IMR-90 (cell line): ENCODE results near the gene MANSC4. TPM values are rescaled to one million over a fixed set of nuclear protein-coding genes. Genes with fewer than 3 reads are reported as not detected.

Source experiments
- ATAC-seq: fragments of 200-7000 bp; cut with Tn5 transposase; 2 replicates; pipeline ENCODE4 v1.9.1; 2020; ENCODE audit warnings: low read depth, mild to moderate bottlenecking, moderate library complexity
- BruUV-seq: library from RNA; stranded (reverse); fragments of 400-500 nt; replicated peaks from 2 replicates; lab custom pipeline; 2021; lab: Mats Ljungman, UMichigan
- CTCF ChIA-PET: fragments of 300-600 bp; formaldehyde crosslinking; extraction: SDS; loops from one replicate; lab custom pipeline; 2021; ENCODE audit warnings: antibody characterized with exemption; lab: Yijun Ruan, JAX
- POLR2A ChIA-PET: fragments of 300-600 bp; sonication (Branson Sonifier 250); formaldehyde crosslinking; loops from one replicate; lab custom pipeline; 2022; ENCODE audit warnings: antibody characterized with exemption; ENCODE audit not compliant: unreplicated experiment; lab: Charles Lee
- DNase-seq: peaks from one replicate; pipeline ENCODE4 v3.0.0; 2013
- H2AFZ ChIP-seq: replicated peaks from 2 replicates; pipeline ENCODE3; 2013; ENCODE audit warnings: low read length, mild to moderate bottlenecking; ENCODE audit not compliant: poor library complexity
- H2AK5ac ChIP-seq: 2 replicates; pipeline ENCODE4 v1.6.1; 2013; ENCODE audit warnings: low read depth, low read length, inconsistent platforms
- H2AK9ac ChIP-seq: replicated peaks from 2 replicates; pipeline ENCODE3; 2013; ENCODE audit warnings: mild to moderate bottlenecking, low read depth, low read length, moderate library complexity; ENCODE audit not compliant: poor library complexity
- H2BK120ac ChIP-seq: 2 replicates; pipeline ENCODE4 v1.6.1; 2013; ENCODE audit warnings: low read depth, low read length, inconsistent platforms
- H2BK15ac ChIP-seq: 3 replicates; pipeline ENCODE4 v1.6.1; 2013; ENCODE audit warnings: low read depth, low read length, inconsistent platforms
- H2BK20ac ChIP-seq: 2 replicates; pipeline ENCODE4 v1.6.1; 2013; ENCODE audit warnings: low read depth, mild to moderate bottlenecking, inconsistent platforms, low read length, moderate library complexity
- H2BK5ac ChIP-seq: 2 replicates; pipeline ENCODE4 v1.6.1; 2013; ENCODE audit warnings: mild to moderate bottlenecking, low read depth, low read length, inconsistent platforms; ENCODE audit not compliant: poor library complexity, severe bottlenecking
- H3K14ac ChIP-seq: replicated peaks from 2 replicates; pipeline ENCODE4 v1.6.1; 2013; ENCODE audit warnings: low read depth, low read length, inconsistent platforms
- H3K18ac ChIP-seq: 2 replicates; pipeline ENCODE4 v1.6.1; 2013; ENCODE audit warnings: low read depth, low read length, control low read depth
- H3K23ac ChIP-seq: 2 replicates; pipeline ENCODE4 v1.6.1; 2013; ENCODE audit warnings: low read depth, low read length, inconsistent platforms
- H3K27ac ChIP-seq: 2 replicates; pipeline ENCODE4 v1.5.1; 2013; ENCODE audit warnings: mild to moderate bottlenecking, control low read depth, low read length; ENCODE audit not compliant: insufficient read depth
- H3K27me3 ChIP-seq: 2 replicates; pipeline ENCODE4 v1.6.1; 2013; ENCODE audit warnings: low read length; ENCODE audit not compliant: control insufficient read depth, insufficient read depth
- H3K36me3 ChIP-seq: 2 replicates; pipeline ENCODE4 v1.6.1; 2013; ENCODE audit warnings: low read length, mixed read lengths; ENCODE audit not compliant: control insufficient read depth, insufficient read depth
- H3K4ac ChIP-seq: 2 replicates; pipeline ENCODE4 v1.6.1; 2013; ENCODE audit warnings: low read depth, low read length, inconsistent platforms
- H3K4me1 ChIP-seq: 2 replicates; pipeline ENCODE4 v1.6.1; 2013; ENCODE audit warnings: low read length, mixed read lengths; ENCODE audit not compliant: control insufficient read depth, insufficient read depth
- H3K4me2 ChIP-seq: 2 replicates; pipeline ENCODE4 v1.6.1; 2013; ENCODE audit warnings: low read depth, mild to moderate bottlenecking, control low read depth, low read length, moderate library complexity
- H3K4me3 ChIP-seq: 2 replicates; pipeline ENCODE4 v1.5.1; 2013; ENCODE audit warnings: low read depth, mild to moderate bottlenecking, control low read depth, low read length, moderate library complexity; ENCODE audit not compliant: insufficient read depth
- H3K56ac ChIP-seq: 2 replicates; pipeline ENCODE4 v1.6.1; 2013; ENCODE audit warnings: low read length, inconsistent platforms; ENCODE audit not compliant: insufficient read depth; ENCODE audit errors: extremely low read depth
- H3K79me1 ChIP-seq, 2 experiments: 2 replicates each; pipeline ENCODE4 v1.6.1; 2013; ENCODE audit warnings: low read length in 2 of 2, inconsistent platforms in 1 of 2, low read depth in 1 of 2
- H3K9ac ChIP-seq: 2 replicates; pipeline ENCODE4 v1.6.1; 2013; ENCODE audit warnings: low read depth, low read length, control low read depth
- H3K9me1 ChIP-seq: 2 replicates; pipeline ENCODE4 v1.6.1; 2013; ENCODE audit warnings: low read length, inconsistent platforms; ENCODE audit not compliant: insufficient read depth
- H3K9me3 ChIP-seq: 2 replicates; pipeline ENCODE4 v1.6.1; 2013; ENCODE audit warnings: low read length; ENCODE audit not compliant: control insufficient read depth, insufficient read depth
- H4K20me1 ChIP-seq: 2 replicates; pipeline ENCODE4 v1.6.1; 2013; ENCODE audit warnings: low read length, inconsistent platforms; ENCODE audit not compliant: insufficient read depth
- H4K5ac ChIP-seq: 2 replicates; pipeline ENCODE4 v1.6.1; 2013; ENCODE audit warnings: mild to moderate bottlenecking, low read depth, low read length, control low read depth
- H4K8ac ChIP-seq, 2 experiments: 2 replicates each; pipeline ENCODE4 v1.6.1; 2013; ENCODE audit warnings: low read depth in 2 of 2, low read length in 2 of 2, control low read depth in 1 of 2, inconsistent platforms in 1 of 2
- H4K91ac ChIP-seq: 2 replicates; pipeline ENCODE4 v1.6.1; 2013; ENCODE audit warnings: low read depth, low read length, inconsistent platforms; ENCODE audit not compliant: insufficient read depth
- BHLHE40 ChIP-seq: fragments of 150-350 bp; IDR thresholded peaks from 2 replicates; pipeline ENCODE4 v1.6.1; 2016; ENCODE audit warnings: mild to moderate bottlenecking, low read depth, low read length
- CEBPB ChIP-seq: IDR thresholded peaks from 2 replicates; pipeline ENCODE4 v1.6.1; 2012; ENCODE audit warnings: low read depth, low read length, improper control_type of control experiment
- CHD1 ChIP-seq: IDR thresholded peaks from 2 replicates; pipeline ENCODE4 v1.6.1; 2012; ENCODE audit warnings: low read depth, low read length, improper control_type of control experiment
- ELK1 ChIP-seq: fragments of 150-350 bp; IDR thresholded peaks from 2 replicates; pipeline ENCODE4 v1.6.1; 2016; ENCODE audit warnings: low read depth, mild to moderate bottlenecking, low read length, moderate library complexity, borderline replicate concordance
- FOS ChIP-seq: fragments of 150-350 bp; IDR thresholded peaks from 2 replicates; pipeline ENCODE4 v1.6.1; 2016; ENCODE audit warnings: low read depth, low read length
- MAFK ChIP-seq: IDR thresholded peaks from 2 replicates; pipeline ENCODE4 v1.6.1; 2012; ENCODE audit warnings: low read depth, low read length, improper control_type of control experiment
- MAZ ChIP-seq: IDR thresholded peaks from 2 replicates; pipeline ENCODE4 v1.6.1; 2012; ENCODE audit warnings: low read depth, mild to moderate bottlenecking, low read length, improper control_type of control experiment, moderate library complexity, borderline replicate concordance
- MXI1 ChIP-seq: IDR thresholded peaks from 2 replicates; pipeline ENCODE4 v1.6.1; 2012; ENCODE audit warnings: low read depth, mild to moderate bottlenecking, low read length, moderate library complexity, borderline replicate concordance
- NFE2L2 ChIP-seq: fragments of 150-350 bp; IDR thresholded peaks from 2 replicates; pipeline ENCODE4 v1.6.1; 2016; ENCODE audit warnings: low read depth, mild to moderate bottlenecking, low read length
- POLR2A ChIP-seq: IDR thresholded peaks from 2 replicates; pipeline ENCODE4 v1.6.1; 2012; ENCODE audit warnings: mild to moderate bottlenecking, low read depth, low read length
- RAD21 ChIP-seq: IDR thresholded peaks from 2 replicates; pipeline ENCODE4 v1.6.1; 2012; ENCODE audit warnings: low read length, improper control_type of control experiment
- RCOR1 ChIP-seq: IDR thresholded peaks from 2 replicates; pipeline ENCODE4 v1.6.1; 2012; ENCODE audit warnings: mild to moderate bottlenecking, low read length, improper control_type of control experiment; ENCODE audit not compliant: insufficient replicate concordance
- RFX5 ChIP-seq: IDR thresholded peaks from 2 replicates; pipeline ENCODE4 v1.8.0; 2012; ENCODE audit warnings: low read depth, mild to moderate bottlenecking, low read length, moderate library complexity
- SMC3 ChIP-seq: fragments of 150-350 bp; IDR thresholded peaks from 2 replicates; pipeline ENCODE4 v1.6.1; 2016; ENCODE audit warnings: low read depth, mild to moderate bottlenecking, antibody characterized with exemption, low read length, moderate library complexity
- WGBS, 2 experiments: methylation state at CpG; one replicate each; pipeline versions ENCODE4 v1.1.5 to v1.1.7; 2013; ENCODE audit warnings: missing lambda C conversion rate in 2 of 2; ENCODE audit not compliant: insufficient read length in 1 of 2; ENCODE audit errors: extremely low coverage in 2 of 2; 5-methylcytosine and 5-hydroxymethylcytosine counted together
- dilution Hi-C: fragments of 300-500 bp; cut with HindIII; formaldehyde crosslinking; loops from one replicate; pipeline ENCODE4 v1.14.3; 2018; ENCODE audit warnings: low sequenced_read_pairs; ENCODE audit not compliant: unreplicated experiment
- in situ Hi-C: fragments of 300-500 bp; cut with MboI; formaldehyde crosslinking; loops from 3 replicates; pipeline ENCODE4 v1.14.3; 2019; ENCODE audit warnings: low sequenced_read_pairs, inconsistent platforms, mixed read lengths
- intact Hi-C: fragments of 100-400 bp; cut with micrococcal nuclease; formaldehyde crosslinking; loops from 2 replicates; pipeline ENCODE4 v1.10.0; 2022
- polyA plus RNA-seq, 3 experiments: library from polyadenylated mRNA; depleted of rRNA; stranded (reverse); fragments of >200 nt; gene quantifications; 2 replicates each; pipeline ENCODE4 v1.2.3, GENCODE V29; 2012; ENCODE audit warnings: low replicate concordance in 1 of 3
- total RNA-seq: library from RNA; depleted of rRNA; stranded (reverse); fragments of >200 nt; gene quantifications from 2 replicates; pipeline ENCODE4 v1.2.3, GENCODE V29; 2012
- TF ChIP-seq, protein P1 (sequence below): conservative IDR thresholded peaks from 2 replicates; pipeline ENCODE4 v1.5.1; 2012; ENCODE audit warnings: mild to moderate bottlenecking, low read depth, low read length, improper control_type of control experiment
- TF ChIP-seq, protein P2 (sequence below): fragments of 150-350 bp; IDR thresholded peaks from 2 replicates; pipeline ENCODE4 v1.6.1; 2017; ENCODE audit warnings: mild to moderate bottlenecking, antibody characterized with exemption, low read length, low read depth

MANSC4 gene
- total and polyA plus RNA-seq, 2 of the 4 experiments (the other 2 are of a cell fraction): not detected

GRCh38 chr12:27820564-27820963 is 40.5 kb upstream of the MANSC4 start:
- Histone ChIP-seq H2AK5ac (peak overlapping the region; percentile 88; the same call in 1 of the 2 replicates), H3K9ac (no peak overlapping the region), H3K18ac (peak overlapping the region; percentile 50), H3K4ac (no peak overlapping the region), H2AFZ (no peak overlapping the region), H3K79me1 (no peaks in the 10 kb centered on the region), H3K4me1 (peaks cover 9% of the 10 kb centered on the region), H3K14ac (no peak overlapping the region), H3K27me3 (no peaks in the 10 kb centered on the region), H4K91ac (no peak overlapping the region; the same call in 1 of the 2 replicates), H2AK9ac (no peak overlapping the region), H2BK15ac (peak overlapping the region; percentile 36; the same call in 1 of the 3 replicates), H3K4me2 (no peak overlapping the region), H3K27ac (no peak overlapping the region), H3K9me1 (no peaks in the 10 kb centered on the region), H2BK120ac (0 out of 2 replicates have a peak overlapping the region, but pooled peaks have one; percentile 39), H3K23ac (no peak overlapping the region), H3K9me3 (no peaks in the 10 kb centered on the region), H3K4me3 (no peak overlapping the region), H4K8ac (peak overlapping the region in 1 of 2 experiments; percentile 23; a peak in 2 of 4 replicates), H3K36me3 (no peaks in the 10 kb centered on the region), H2BK5ac (no peak overlapping the region), H4K5ac (peak overlapping the region; percentile 19), H2BK20ac (no peak overlapping the region), H3K56ac (no peak overlapping the region), H4K20me1 (0 out of 2 replicates have a peak, but pooled peaks cover 3% of the 10 kb centered on the region)
- no TSS peak for BruUV-seq
- ATAC-seq (no peak), DNase-seq (no peak)
- dilution Hi-C loops (no loop called here), in situ Hi-C loops (no loop called here), intact Hi-C loops (loop anchor here (2.0 to 5.0 kb wide), 2 partner anchors 88 to 120 kb away; no protein-coding TSS in a partner anchor)
- CTCF ChIA-PET: interaction anchor here (0.6 to 2.0 kb wide), 8 partner anchors 8 to 144 kb away, joined by 3 to 10 read pairs (median 4); no protein-coding TSS in a partner anchor
- POLR2A ChIA-PET: no interaction called here
- TF ChIP-seq, protein P1, sequence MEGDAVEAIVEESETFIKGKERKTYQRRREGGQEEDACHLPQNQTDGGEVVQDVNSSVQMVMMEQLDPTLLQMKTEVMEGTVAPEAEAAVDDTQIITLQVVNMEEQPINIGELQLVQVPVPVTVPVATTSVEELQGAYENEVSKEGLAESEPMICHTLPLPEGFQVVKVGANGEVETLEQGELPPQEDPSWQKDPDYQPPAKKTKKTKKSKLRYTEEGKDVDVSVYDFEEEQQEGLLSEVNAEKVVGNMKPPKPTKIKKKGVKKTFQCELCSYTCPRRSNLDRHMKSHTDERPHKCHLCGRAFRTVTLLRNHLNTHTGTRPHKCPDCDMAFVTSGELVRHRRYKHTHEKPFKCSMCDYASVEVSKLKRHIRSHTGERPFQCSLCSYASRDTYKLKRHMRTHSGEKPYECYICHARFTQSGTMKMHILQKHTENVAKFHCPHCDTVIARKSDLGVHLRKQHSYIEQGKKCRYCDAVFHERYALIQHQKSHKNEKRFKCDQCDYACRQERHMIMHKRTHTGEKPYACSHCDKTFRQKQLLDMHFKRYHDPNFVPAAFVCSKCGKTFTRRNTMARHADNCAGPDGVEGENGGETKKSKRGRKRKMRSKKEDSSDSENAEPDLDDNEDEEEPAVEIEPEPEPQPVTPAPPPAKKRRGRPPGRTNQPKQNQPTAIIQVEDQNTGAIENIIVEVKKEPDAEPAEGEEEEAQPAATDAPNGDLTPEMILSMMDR: no peak
- TF ChIP-seq SMC3 (no peak), BHLHE40 (no peak), MXI1 (no peak), POLR2A (no peak), CEBPB (no peak), RAD21 (no peak), ELK1 (no peak), RFX5 (no peak), MAZ (no peak), NFE2L2 (no peak), RCOR1 (no peak), CHD1 (no peak), MAFK (no peak), FOS (no peak)
- TF ChIP-seq, protein P2, sequence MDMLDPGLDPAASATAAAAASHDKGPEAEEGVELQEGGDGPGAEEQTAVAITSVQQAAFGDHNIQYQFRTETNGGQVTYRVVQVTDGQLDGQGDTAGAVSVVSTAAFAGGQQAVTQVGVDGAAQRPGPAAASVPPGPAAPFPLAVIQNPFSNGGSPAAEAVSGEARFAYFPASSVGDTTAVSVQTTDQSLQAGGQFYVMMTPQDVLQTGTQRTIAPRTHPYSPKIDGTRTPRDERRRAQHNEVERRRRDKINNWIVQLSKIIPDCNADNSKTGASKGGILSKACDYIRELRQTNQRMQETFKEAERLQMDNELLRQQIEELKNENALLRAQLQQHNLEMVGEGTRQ: no peak
- no CpG with 5 or more reads among the region's 5 CpGs for WGBS, 2 experiments
